Hematopoietic multipotent progenitor cell treated with erythropoietin and hydrocortisone succinate and interleukin-3 and kit ligand, for 6 days (in vitro differentiated cells): ENCODE results near the gene GDNF.

Source experiments
- DNase-seq: peaks from one replicate; pipeline ENCODE4 v3.0.0-alpha.2; 2015

GDNF gene

GRCh38 chr5:37846786-37847310 is 7.0 kb upstream of the GDNF start:
- no peak for DNase-seq

GRCh38 chr5:37844009-37844408 is 4.2 kb upstream of the GDNF start:
- no peak for DNase-seq

- no peak for DNase-seq
Measured at GRCh38 chr5:37842048-37842447, 2.2 kb upstream of the GDNF start.

GRCh38 chr5:37841203-37841602 is 1.4 kb upstream of the GDNF start:
- DNase-seq, result no peak

- peak; percentile 14 for DNase-seq
Measured at GRCh38 chr5:37840053-37841034, 503 bp upstream of the GDNF start.

GRCh38 chr5:37838933-37839341 is 904 bp downstream of the GDNF start:
- no peak for DNase-seq

- DNase-seq, result peak; percentile 49
Measured at GRCh38 chr5:37838152-37838932, 1.5 kb downstream of the GDNF start.

GRCh38 chr5:37837414-37838032 is 2.3 kb downstream of the GDNF start:
- DNase-seq, result peak; percentile 77

- DNase-seq, result peak; percentile 21
Measured at GRCh38 chr5:37836592-37837413, 3.0 kb downstream of the GDNF start.

GRCh38 chr5:37836235-37836591 is 3.6 kb downstream of the GDNF start:
- DNase-seq, result peak; percentile 8

- no peak for DNase-seq
Measured at GRCh38 chr5:37835380-37835973, 4.4 kb downstream of the GDNF start.

GRCh38 chr5:37834542-37835379 is 5.1 kb downstream of the GDNF start:
- peak; percentile 6 for DNase-seq

GRCh38 chr5:37833990-37834389 is 5.9 kb downstream of the GDNF start:
- no peak for DNase-seq

- DNase-seq, result no peak
Measured at GRCh38 chr5:37831821-37832534, 7.9 kb downstream of the GDNF start.

- DNase-seq, result no peak
Measured at GRCh38 chr5:37830348-37830747, 9.5 kb downstream of the GDNF start.

GRCh38 chr5:37825334-37825915 is 14.4 kb downstream of the GDNF start:
- DNase-seq, result no peak

- no peak for DNase-seq
Measured at GRCh38 chr5:37823433-37824152, 16.2 kb downstream of the GDNF start.

GRCh38 chr5:37816883-37817282 is 23.0 kb downstream of the GDNF start:
- no peak for DNase-seq

- DNase-seq, result no peak
Measured at GRCh38 chr5:37816331-37816730, 23.5 kb downstream of the GDNF start.
